ENCODE results near the gene MARK4. TPM values are rescaled to one million over a fixed set of nuclear protein-coding genes. Genes with fewer than 3 reads are reported as not detected.
"Not testable (repeated sequence)": the region's sequence is repeated elsewhere in the genome, so short reads cannot be mapped to it uniquely, and the experiment has no call there.

Gene MARK4
- total RNA-seq, 1 donor from 2014 or later: 29.0 TPM

- H3K9me3 Mint-ChIP-seq; intact Hi-C loops (cut with micrococcal nuclease); DNase-seq; H3K4me3 Mint-ChIP-seq; H3K4me1 Mint-ChIP-seq; H3K36me3 Mint-ChIP-seq (ENCODE audit: low read depth); H3K27ac Mint-ChIP-seq: not testable (repeated sequence)
- H3K27me3 Mint-ChIP-seq: peaks cover 15% of the 10 kb centered on the region
Measured at GRCh38 chr19:45312285-45312684, 61.2 kb downstream of the MARK4 start.

- Mint-ChIP-seq H3K27ac (no peak overlapping the region), H3K4me1 (no peaks in the 10 kb centered on the region), H3K36me3 (ENCODE audit: low read depth) (no peaks in the 10 kb centered on the region), H3K27me3 (peaks cover 21% of the 10 kb centered on the region), H3K9me3 (no peaks in the 10 kb centered on the region), H3K4me3 (no peak overlapping the region)
- no peak for DNase-seq
- intact Hi-C loops (cut with micrococcal nuclease): no loop called here
Measured at GRCh38 chr19:45314708-45315245, 63.7 kb downstream of the MARK4 start.

GRCh38 chr19:45315304-45315703, 64.2 kb downstream of the MARK4 start:
- Mint-ChIP-seq H3K27ac (no peak overlapping the region), H3K4me1 (no peaks in the 10 kb centered on the region), H3K9me3 (no peaks in the 10 kb centered on the region), H3K27me3 (peaks cover 21% of the 10 kb centered on the region), H3K4me3 (no peak overlapping the region), H3K36me3 (ENCODE audit: low read depth) (no peaks in the 10 kb centered on the region)
- intact Hi-C loops (cut with micrococcal nuclease): no loop called here
- no peak for DNase-seq

GRCh38 chr19:45320997-45321775, 70.1 kb downstream of the MARK4 start:
- Mint-ChIP-seq H3K4me3 (no peak overlapping the region), H3K27ac (no peak overlapping the region), H3K4me1 (no peaks in the 10 kb centered on the region), H3K36me3 (ENCODE audit: low read depth) (no peaks in the 10 kb centered on the region), H3K9me3 (no peaks in the 10 kb centered on the region), H3K27me3 (peaks cover 35% of the 10 kb centered on the region)
- DNase-seq: no peak
- intact Hi-C loops (cut with micrococcal nuclease): no loop called here

- H3K4me1 Mint-ChIP-seq: peaks cover 3% of the 10 kb centered on the region
- H3K9me3 Mint-ChIP-seq: no peaks in the 10 kb centered on the region
- no peaks in the 10 kb centered on the region for H3K36me3 Mint-ChIP-seq (ENCODE audit: low read depth)
- H3K27me3 Mint-ChIP-seq: peaks cover 31% of the 10 kb centered on the region
- no peak overlapping the region for H3K27ac Mint-ChIP-seq
- no peak for DNase-seq
- H3K4me3 Mint-ChIP-seq: no peak overlapping the region
- intact Hi-C loops (cut with micrococcal nuclease): no loop called here
Measured at GRCh38 chr19:45321848-45322247, 70.8 kb downstream of the MARK4 start.

- H3K27ac Mint-ChIP-seq: no peak overlapping the region
- H3K36me3 Mint-ChIP-seq (ENCODE audit: low read depth): no peaks in the 10 kb centered on the region
- DNase-seq: no peak
- H3K4me3 Mint-ChIP-seq: no peak overlapping the region
- H3K9me3 Mint-ChIP-seq: no peaks in the 10 kb centered on the region
- intact Hi-C loops (cut with micrococcal nuclease): no loop called here
- H3K4me1 Mint-ChIP-seq: peaks cover 3% of the 10 kb centered on the region
- peaks cover 29% of the 10 kb centered on the region for H3K27me3 Mint-ChIP-seq
Measured at GRCh38 chr19:45322311-45322710, 71.2 kb downstream of the MARK4 start.

GRCh38 chr19:45322744-45323281, 71.7 kb downstream of the MARK4 start, which contains the start of gene CKM:
Gene CKM (minus strand): TSS chr19:45322875. CDS start chr19:45319713, 3,162 bp downstream.
- H3K27ac Mint-ChIP-seq: no peak within 1 kb of the TSS
- no peak within 1 kb of the TSS for H3K4me3 Mint-ChIP-seq
- H3K9me3 Mint-ChIP-seq: no peaks in the 10 kb centered on the region
- H3K27me3 Mint-ChIP-seq: peaks cover 26% of the 10 kb centered on the region
- H3K36me3 Mint-ChIP-seq (ENCODE audit: low read depth): no peaks in the 10 kb centered on the region
- no peak for DNase-seq
- H3K4me1 Mint-ChIP-seq: peaks cover 3% of the 10 kb centered on the region
- intact Hi-C loops (cut with micrococcal nuclease): no loop called here

- Mint-ChIP-seq H3K9me3 (no peaks in the 10 kb centered on the region), H3K27me3 (peaks cover 23% of the 10 kb centered on the region), H3K4me3 (no peak overlapping the region), H3K36me3 (ENCODE audit: low read depth) (no peaks in the 10 kb centered on the region), H3K4me1 (peaks cover 3% of the 10 kb centered on the region), H3K27ac (no peak overlapping the region)
- DNase-seq: no peak
- intact Hi-C loops (cut with micrococcal nuclease): no loop called here
Measured at GRCh38 chr19:45323671-45324081, 72.6 kb downstream of the MARK4 start.

GRCh38 chr19:45324349-45324907, 73.4 kb downstream of the MARK4 start:
- no peak for DNase-seq
- no peak overlapping the region for H3K4me3 Mint-ChIP-seq
- peaks cover 3% of the 10 kb centered on the region for H3K4me1 Mint-ChIP-seq
- no peak overlapping the region for H3K27ac Mint-ChIP-seq
- H3K36me3 Mint-ChIP-seq (ENCODE audit: low read depth): no peaks in the 10 kb centered on the region
- H3K9me3 Mint-ChIP-seq: no peaks in the 10 kb centered on the region
- peaks cover 26% of the 10 kb centered on the region for H3K27me3 Mint-ChIP-seq
- intact Hi-C loops (cut with micrococcal nuclease): no loop called here

DNA sequence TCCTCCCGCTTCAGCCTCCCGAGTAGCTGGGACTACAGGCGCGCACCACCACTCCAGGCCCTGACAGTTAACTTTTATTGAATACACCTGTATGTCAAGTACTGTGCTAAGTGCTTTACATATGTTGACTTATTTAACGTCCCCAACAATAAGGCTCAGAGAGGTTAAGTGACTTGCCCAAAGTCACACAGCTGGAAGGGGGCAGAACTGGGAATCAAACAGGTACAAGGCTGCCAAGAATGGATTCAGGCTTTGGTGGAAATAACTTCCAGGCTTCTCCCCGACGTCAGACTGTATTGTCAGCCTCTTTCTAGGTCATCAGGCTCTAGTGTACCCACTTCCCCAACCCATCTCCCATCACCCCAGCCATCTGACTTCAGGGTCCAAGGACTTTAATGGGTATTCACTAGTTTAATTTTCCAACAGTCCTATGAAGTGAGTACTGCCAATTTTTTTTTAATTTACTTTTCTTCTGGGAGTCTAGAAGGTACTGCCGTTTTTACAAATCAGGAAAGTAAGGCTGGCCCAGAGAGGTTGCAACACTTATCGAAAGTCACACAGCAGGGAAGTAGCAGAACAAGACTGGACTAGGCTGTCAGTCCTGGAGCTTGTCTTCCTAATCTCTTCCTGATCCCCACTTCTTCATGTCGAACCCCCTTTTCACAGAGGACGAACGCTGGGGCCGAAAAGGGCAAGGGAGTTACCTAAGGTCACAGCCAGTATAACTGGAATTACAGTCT, 76.5 kb downstream of the MARK4 start:
- Mint-ChIP-seq H3K9me3 (no peaks in the 10 kb centered on the region), H3K27me3 (peaks cover 18% of the 10 kb centered on the region), H3K27ac (no peak overlapping the region), H3K36me3 (ENCODE audit: low read depth) (no peaks in the 10 kb centered on the region), H3K4me3 (no peak overlapping the region), H3K4me1 (peaks cover 3% of the 10 kb centered on the region)
- no peak for DNase-seq
- intact Hi-C loops (cut with micrococcal nuclease): no loop called here

- peaks cover 4% of the 10 kb centered on the region for H3K27me3 Mint-ChIP-seq
- no peak overlapping the region for H3K4me3 Mint-ChIP-seq
- no peak overlapping the region for H3K27ac Mint-ChIP-seq
- peaks cover under 1% of the 10 kb centered on the region for H3K4me1 Mint-ChIP-seq
- no peaks in the 10 kb centered on the region for H3K9me3 Mint-ChIP-seq
- intact Hi-C loops (cut with micrococcal nuclease): no loop called here
- no peak for DNase-seq
- H3K36me3 Mint-ChIP-seq (ENCODE audit: low read depth): no peaks in the 10 kb centered on the region
Measured at GRCh38 chr19:45331411-45331810, 80.3 kb downstream of the MARK4 start.

DNA sequence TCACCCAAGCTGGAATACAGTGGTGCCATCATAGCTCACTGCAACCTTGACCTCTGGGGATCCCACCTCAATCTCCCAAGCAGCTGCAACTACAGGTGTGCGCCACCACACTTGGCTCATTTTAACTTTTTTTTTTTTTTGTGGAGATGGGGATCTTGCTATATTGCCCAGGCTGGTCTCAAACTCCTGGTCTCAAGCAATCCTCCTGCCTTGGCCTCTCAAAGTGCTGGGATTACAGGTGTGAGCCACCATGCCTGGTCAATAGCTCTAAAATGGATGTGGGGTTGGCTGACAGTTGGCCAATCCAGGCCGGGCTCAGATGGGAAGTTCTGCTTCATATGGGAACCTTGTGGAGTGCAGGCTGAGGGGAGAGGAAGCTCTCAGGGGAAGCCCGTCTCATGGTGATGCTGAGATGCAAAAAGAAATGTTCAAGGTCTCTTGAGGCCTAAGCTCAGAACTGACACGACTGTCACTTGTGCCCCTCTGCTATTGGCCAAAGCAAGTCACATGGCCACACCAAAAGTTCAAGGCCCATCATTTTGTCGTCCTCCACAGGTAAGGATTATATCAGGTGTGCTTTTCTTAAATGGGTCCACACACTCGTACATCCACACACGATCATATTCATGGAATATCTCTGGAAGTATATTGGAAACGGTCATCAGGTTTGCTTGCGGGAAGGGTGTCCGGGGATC, 82.7 kb downstream of the MARK4 start:
- peaks cover 3% of the 10 kb centered on the region for H3K4me1 Mint-ChIP-seq
- no peak overlapping the region for H3K27ac Mint-ChIP-seq
- H3K4me3 Mint-ChIP-seq: no peak overlapping the region
- H3K9me3 Mint-ChIP-seq: no peaks in the 10 kb centered on the region
- H3K36me3 Mint-ChIP-seq (ENCODE audit: low read depth): no peaks in the 10 kb centered on the region
- no peak for DNase-seq
- intact Hi-C loops (cut with micrococcal nuclease): no loop called here
- peaks cover 7% of the 10 kb centered on the region for H3K27me3 Mint-ChIP-seq

GRCh38 chr19:45334881-45335280, 83.8 kb downstream of the MARK4 start:
- intact Hi-C loops (cut with micrococcal nuclease); H3K36me3 Mint-ChIP-seq (ENCODE audit: low read depth); H3K4me3 Mint-ChIP-seq; H3K9me3 Mint-ChIP-seq; DNase-seq; H3K4me1 Mint-ChIP-seq; H3K27me3 Mint-ChIP-seq; H3K27ac Mint-ChIP-seq: not testable (repeated sequence)

Data from activated CD4-positive, alpha-beta T cell treated with anti-CD3 and anti-CD28 coated beads, Interleukin-2, amount 10 ng/mL, durations not matched to agents 24 days and 14 days (primary cell).